Activated CD4-positive, alpha-beta T cell treated with anti-CD3 and anti-CD28 coated beads, Interleukin-2, amount 50 U/mL, for 24 hours (primary cell): Measurements from ENCODE around the gene PLCL1.
A peak's percentile ranks its signal among the peaks of the same experiment; 100 is the strongest.

Experiments used
- DNase-seq, 2 donors: peaks; one replicate each; pipeline ENCODE4 v3.0.0-alpha.2; 2020; ENCODE audit warnings: low read depth in 1 of 2, low spot score in 1 of 2

Gene PLCL1

DNA sequence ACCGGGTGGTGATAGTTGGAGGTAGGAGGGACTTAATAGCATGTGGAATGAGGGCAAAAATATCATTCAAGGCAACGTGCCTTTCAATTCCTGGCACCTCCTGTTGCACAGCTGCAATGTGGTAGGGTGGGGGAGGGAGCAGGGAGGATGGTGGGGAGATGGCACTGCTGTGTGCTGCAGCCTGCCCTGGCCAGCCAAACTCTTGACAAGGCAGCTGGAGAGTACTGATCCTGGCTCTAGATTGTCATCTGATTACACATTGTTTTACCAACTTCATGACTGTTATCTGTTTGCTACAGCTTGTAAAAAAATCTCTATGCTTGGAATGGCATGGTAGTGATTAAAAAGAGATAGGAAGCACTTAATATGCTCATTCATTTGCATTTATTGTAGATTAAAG is 47.7 kb downstream of the PLCL1 start:
- no peak for DNase-seq

DNA sequence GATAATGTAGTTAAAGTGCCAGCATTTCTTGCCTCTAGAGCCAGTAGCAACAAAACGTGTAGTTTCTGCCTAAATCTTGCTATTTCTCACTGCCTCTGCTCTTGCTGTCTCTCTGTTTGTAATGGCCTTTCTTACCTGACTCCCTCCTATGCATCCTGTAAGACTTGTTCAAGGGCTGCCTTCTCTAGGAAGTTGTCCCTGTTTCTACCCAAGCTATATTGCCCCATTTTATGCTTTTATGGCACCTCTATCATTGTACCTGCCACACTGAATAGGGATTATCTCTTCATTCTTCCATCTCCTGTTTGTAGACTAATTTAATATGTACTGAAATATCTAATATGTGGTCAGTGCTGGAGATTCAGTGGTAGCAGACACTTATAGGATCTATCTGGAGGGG is 49.2 kb downstream of the PLCL1 start:
- no peak for DNase-seq

DNA sequence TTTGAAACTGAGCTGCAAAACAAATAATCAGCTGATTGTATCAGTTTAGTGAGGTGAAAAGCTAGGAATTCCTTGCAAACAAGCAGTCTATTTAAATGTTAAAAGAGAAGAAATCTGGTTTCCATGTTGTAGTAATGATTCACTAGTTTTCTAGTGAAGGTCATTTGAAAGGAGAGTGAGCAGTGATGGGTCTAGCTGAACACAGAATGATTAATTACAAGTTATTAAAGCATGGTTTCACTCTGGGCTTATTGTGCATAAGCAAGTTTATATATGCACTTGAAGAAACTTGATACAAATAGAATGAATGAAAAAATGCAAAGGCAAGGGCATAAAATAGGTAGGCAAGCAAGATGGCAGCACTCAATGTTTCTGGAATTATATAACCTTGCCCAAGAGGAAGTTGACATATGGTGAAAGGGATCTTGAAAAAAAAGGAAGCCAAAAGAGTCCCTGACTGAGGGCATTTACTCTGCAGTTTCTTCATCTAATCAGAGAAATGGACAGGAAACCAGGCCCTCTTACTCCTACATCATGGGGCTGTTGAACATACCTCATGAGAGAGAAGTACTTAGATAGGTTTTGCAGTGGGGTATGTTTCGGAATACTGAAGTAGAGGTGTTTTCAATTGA is 53.2 kb downstream of the PLCL1 start:
- no peak for DNase-seq

DNA sequence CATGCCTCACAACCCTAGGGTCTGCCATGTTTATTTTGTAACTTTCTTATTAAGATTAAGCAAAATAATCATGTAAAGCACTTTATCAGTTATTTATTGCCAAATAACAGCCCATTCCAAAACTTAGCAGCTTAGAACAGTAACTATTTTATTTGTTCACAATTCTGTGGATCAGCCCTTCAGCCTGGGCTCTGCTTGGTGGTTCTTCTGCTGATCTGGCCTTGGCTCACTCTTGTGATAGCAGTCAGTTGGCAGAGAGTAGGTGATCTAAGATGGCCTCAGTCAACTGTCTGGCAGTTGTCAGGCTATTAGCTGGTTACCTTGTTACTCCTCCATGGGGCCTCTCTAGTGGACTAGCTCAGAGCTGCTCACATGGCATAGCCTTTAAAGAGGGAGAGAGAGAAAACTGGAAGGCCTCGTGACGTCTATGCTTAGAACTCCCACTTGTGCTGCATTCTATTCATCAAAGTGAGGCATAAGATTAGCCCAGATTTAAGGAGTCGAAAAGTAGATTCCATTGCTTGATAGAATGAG is 54.3 kb downstream of the PLCL1 start:
- no peak for DNase-seq

DNA sequence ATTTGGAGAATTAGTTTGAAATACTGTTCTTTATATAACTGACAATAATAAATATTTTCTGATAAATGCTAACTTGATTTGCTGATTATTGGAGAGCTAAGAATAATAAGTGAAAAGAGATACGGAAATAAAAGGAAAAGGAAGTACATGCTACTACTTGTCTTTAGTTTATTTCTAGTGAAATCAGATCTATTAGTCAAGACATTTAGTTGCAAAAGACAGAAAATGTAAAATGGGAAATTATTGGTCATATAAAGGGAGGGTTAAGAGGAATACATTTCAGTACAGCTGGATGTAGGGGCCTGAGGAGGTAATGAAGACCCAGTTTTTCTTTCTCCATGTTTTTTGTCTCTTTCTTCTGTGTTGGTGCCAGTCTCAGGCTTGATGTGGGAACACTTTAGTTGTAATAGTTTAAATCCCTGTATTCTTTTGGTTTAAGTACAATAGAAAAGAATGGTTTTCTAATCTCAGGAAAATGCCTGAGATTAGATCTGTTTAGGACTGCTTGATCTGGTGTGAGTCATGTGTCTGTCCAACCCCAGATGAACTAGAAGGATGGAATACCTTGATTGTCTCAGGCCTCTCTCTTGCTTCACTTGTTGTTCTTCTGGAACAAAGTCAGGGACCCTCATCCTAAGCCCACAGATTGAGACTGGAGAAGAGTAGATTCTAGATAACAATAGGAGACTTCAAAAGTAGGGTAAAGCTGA is 58.0 kb downstream of the PLCL1 start:
- no peak for DNase-seq

DNA sequence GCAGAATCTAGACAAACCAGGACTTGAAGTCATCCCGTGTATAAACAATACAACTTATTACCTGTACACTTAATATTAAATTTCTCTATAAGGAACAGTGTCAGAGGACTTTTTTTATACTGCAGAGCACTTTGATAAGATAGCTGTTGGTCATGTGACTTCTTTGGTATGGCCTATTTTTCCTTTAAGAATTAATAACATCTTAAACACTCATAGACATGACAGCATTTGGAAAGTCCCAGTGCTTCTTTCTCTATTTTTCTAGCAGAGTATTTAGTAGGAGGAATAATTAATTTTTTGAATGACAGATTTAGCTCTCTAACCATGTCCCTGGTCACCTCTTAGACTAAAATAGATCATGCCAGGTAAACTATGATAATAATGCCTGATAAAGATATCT is 59.4 kb downstream of the PLCL1 start:
- DNase-seq = no peak

DNA sequence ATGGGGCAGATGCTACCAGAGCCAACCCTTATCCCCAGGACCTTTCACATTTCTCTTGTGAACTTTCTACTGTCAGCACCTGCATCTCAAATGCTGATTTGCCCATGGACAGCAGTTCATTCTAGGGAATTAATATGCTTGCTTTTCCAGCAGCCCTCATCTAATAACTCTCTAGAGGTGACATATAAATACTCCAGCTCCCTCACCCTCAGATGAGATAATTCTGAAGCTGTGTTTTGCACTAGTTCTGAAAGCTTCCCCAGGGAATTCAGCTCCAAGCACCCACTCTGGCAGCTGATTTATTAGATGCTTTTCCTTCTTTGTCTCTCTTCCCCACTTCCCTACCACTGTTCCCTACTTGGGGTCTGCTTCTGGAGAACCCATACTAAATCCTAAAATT is 62.1 kb downstream of the PLCL1 start:
- no peak for DNase-seq

DNA sequence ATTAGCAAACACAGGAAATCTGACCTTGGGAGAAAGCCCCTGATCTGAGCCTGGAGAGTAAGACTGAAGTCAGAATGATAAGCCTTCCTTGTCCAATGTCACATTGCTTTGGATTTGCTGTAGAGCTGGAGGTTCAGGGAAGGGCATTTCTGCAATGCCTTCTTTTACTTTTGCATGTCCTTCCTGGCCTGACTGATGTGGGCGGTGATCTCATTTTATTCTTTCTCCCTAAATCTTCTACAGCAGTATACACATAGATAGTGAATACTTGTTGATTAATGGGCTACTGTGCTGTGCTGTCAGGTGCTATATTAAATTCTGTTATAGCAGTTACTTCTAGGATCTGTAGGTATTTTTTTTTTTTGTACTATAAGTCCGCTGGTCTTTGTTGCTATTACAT is 62.6 kb downstream of the PLCL1 start:
- DNase-seq = no peak

DNA sequence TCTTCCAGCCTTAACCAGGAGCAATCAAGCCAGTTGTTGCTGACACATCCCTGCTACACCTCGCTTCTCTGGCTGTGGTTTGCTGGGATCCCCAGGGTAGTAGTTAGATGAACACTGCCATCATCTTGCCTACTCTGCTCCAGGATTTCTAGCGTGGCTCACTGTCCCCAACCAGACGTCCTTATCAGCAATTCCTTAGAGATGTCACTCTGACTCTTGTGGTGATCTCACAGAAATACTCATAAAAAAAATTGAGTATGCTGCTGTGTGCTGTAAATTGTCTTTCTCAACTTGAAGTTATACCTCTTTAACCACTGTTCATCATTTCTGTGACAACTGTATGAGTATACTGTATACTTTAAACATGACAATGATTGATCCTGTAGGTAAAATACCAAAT is 63.2 kb downstream of the PLCL1 start:
- no peak for DNase-seq

DNA sequence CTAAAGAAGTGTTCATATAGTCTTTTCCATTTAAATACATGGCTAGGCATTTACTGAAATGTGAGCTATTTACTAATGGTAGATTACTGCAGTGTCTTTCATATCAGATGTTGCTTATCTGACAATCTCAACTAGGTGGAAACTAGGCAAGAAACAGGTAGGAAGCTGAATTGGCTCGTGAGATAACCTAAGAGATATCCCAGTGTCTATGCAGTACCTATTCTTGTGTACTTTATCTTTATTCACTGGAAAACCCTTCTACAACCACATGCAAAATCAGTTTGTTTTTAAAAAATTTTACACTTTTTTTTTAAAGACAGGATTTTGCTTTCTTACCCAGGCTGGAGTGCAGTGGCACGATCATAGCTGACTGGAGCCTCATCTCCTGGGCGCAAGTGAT is 63.8 kb downstream of the PLCL1 start:
- DNase-seq = no peak

DNA sequence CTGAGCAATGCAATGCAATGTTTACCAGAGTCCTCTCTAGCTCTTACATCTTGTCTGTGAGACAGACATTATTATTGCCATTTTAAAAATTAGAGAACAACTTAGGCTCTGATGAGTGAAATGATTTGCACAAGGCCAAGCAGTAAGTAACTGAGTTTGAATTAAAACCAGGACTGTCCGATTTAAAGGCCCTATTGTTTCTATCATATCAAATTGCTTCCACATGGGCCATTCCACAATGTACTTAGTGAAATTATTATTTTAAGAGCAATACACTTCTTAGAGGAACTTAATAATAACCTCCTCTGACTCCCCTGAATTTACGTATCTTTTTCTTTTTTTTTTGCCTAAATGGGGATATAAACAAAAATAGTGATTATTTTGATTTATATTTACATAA is 64.6 kb downstream of the PLCL1 start:
- DNase-seq = no peak

DNA sequence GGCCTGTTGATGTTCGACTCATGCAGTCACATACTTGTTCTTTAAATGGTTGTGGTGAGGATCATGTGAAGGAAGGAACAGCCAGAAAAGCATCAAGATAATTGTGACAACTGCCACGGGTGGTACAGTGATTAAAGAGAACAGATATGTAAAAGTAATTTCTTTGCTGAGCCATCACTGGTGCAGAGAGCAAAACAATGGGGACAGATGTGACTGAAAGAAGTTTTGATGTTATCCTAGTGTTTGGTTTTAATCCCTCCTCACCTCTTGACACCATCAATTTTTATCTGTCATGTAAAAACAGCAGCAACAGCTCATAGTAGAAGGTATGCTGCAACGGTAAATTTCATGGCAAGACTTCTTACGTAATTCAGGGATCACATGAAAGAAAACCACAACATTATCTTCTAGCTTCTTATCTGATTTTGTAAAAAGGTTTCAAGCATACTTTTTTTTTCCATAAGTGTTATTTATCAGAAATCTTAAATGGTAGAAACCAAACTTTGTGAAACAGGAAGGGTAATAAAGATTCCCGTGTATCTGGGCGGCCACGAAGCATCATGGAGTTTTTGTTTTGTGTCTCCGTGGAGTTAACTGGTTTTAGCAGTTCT is 65.2 kb downstream of the PLCL1 start:
- DNase-seq = peak in 1 of 2 donors; percentile 7

DNA sequence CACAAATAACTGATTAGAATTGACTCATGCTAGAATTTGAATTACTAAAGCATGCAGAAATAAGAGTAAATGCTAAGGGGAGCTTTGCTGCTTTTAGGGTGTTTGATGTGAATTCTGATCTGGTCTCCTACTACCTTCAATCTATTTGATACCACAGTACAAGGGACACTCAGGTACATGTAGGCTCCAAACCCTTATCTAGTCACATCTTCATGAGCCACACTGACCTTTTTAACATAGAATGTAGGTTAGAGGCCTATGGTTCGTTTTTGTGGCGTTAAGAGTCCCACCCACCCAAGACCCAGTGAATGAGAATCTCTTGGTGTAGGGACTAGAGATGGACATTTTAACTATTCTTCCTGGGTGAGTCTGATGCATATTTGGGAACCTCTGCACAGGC is 65.7 kb downstream of the PLCL1 start:
- no peak for DNase-seq

DNA sequence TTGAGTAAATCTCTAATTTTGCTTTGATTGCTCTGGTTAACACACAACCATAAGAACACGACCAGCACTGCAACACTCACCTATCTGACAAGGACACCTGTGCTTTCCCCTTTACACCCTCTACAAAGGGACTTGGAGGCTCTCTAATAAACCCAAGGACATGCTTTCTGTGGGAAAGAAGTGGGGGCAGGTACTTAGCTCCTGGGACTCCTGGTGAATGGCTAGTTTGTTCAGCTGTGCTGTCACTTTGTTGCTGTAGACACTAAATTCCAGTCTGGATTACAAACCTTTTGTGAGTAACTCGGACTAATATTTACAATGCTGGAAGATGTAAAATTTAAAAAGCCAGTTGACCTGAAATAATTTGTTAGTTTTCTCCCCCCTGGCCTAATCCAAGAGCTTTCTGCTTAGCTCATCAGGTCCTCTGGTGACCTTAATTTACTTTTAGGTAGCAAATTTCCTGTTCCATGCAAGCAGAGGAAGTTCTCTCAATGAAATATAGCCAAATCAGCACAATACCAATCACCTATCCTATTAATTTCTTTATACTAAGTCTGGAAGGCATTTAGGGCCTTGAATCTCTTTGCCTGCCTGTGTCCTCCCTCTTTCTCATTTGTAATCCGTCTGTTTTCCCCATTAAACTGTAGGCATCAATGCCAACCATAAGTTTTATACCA is 67.5 kb downstream of the PLCL1 start:
- DNase-seq = no peak

DNA sequence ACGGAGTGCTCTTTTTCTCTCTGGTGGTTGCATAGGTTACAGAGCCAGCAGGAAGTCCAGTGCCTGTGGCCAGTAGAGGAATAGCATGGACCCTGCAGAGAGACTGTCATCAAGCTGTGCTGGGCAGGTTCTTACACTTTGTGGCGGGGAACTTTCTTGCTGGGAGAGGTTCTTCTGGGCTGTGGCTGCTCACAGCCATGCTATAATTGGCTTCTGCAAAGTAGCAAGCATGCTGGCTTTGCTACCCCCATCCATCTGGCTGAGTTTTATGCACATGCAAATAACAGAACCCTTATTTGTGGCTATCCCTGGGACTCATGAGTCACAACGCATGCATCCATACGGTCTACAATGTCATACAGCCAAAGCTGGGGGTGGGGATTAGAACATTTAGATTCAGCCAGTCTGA is 68.9 kb downstream of the PLCL1 start:
- no peak for DNase-seq

DNA sequence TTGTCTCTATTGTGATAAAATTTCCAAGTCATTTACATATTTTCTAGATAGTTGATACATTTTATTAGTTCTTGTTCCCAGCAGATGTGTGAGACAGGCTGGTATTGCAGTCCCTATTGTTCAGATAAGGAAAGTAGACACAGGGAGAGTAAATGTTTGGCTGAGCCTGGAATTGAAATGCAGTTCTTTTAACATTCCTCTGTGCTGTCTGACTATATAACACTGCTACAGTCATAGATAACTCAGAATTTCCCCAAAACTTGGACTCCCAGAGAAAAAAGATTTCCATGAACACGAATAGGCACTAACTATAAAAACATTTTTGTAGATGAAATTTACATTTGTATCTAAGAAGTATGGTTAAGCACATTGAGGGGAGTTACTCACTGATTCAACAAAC is 71.4 kb downstream of the PLCL1 start:
- DNase-seq = no peak

DNA sequence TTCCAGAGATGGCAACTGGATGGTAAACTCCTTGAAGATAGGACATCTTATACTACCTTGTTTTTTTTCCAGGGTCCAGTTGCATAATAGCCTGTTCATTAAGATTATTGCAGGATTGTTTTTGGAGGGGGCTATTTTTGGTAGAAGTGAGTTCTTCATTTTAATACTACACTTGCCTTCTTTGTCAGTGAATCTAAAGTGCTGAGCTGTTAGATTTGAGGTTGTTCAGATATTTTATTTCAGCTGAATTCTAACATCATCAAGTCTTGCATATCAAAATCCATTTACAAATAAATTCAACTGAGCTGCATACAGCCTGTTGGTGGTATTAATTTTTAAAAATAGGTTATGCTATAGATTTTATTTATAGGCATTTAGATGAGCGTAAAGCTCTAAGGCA is 72.1 kb downstream of the PLCL1 start:
- no peak for DNase-seq

DNA sequence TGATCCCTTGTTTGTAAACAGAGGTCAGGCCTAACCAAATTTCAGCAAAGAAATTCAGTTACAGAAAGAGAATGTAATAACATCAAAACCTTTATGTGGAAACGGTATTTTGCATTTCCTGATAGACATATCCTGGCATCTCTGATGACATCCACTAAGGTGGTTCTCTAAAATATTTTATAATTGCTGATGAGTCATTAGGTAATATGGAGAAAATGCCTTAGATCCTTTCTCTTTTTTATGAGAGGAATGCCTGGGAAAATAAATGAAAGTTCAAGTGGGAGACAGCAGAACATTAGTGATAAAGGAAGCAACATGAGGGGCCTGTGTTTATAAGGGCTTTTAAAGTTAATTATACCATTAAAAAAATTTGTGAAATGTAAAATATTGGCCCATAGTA is 72.6 kb downstream of the PLCL1 start:
- DNase-seq = no peak

DNA sequence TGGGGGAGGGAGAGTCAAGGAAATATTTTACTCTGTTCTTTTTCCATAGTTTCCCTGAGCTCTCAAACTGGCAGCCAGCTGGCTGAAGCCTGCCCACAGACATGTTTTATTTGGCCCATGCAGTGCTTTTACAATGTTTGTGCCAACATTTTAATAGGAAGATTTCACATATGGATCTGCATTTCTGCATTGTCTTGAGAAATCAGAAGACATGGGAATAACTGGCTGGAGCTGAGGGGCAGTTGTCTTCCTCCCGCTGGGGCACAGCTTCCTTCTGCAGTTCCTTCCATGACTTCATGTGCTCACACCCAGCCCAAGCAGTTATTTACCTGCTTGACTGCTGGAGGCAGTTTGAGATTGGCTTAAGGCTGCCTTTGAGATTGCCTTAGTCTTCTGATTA is 74.4 kb downstream of the PLCL1 start:
- no peak for DNase-seq

DNA sequence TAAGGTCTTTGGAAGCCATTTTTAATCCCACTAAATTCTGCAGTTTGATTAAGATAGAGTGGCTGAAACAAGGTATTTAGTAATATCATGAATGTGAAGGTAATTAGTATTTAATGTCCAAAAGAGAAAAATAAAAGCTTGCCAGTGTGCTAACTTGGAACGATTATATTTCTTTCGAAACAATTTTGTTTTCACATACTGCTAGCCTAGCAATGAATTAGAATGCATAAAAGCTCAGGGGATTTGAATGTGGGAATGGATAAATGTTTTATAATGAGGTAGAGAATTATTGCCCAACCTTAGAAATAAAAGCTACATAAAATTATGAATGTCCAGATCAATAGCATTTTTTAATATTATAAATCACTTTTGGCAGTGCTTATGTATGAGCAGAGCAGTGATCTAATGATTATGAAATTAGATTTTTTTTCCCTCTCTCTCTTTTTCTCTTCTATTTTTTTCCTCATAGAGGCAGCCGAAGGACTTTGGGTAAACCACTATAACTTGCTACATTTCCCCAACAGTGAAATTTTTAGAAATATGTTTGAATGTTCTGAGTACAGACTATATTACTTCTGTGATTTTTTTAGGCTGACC is 75.5 kb downstream of the PLCL1 start:
- no peak for DNase-seq

DNA sequence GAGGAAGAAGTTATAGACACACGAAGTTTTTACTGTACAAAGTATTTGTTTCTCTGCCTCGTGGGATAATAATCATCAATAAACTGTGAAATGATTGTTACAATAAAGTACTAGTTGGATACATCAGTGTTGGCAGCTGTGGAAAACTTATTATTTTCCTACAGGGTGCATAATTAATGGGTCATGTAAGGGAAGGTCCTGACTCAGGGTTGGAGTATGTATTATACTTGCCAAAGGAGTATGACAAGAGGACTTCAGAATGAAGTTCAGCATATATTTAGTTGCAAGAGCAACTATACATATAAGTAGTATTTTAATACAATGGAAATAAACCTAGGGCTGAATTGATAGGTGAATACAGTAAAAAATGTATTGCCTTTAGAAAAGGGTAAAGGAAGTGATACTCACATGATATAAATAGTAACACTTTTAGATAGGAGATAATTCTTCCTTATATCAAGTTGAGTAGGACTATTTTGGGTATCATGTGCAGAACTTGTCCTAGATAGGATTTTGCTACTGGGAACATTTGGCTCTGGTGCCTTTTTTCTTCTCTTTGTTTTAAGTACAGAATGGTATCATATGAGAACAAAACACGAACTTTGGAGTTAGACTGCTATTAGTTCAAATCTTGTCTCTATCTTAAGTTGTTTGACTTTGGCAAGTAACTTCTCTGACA is 79.1 kb downstream of the PLCL1 start:
- no peak for DNase-seq
